GM19397 (cell line): ENCODE results near the gene FAM76A.
"Not testable (repeated sequence)": the region's sequence is repeated elsewhere in the genome, so short reads cannot be mapped to it uniquely, and the experiment has no call there.

Source experiments
- ATAC-seq: cut with Tn5 transposase; IDR thresholded peaks from one replicate; pipeline ENCODE4 v1.9.1; 2021; ENCODE audit warnings: mild to moderate bottlenecking, moderate library complexity; ENCODE audit not compliant: unreplicated experiment

FAM76A gene

GRCh38 chr1:27774654-27775053 lies 48.9 kb downstream of the FAM76A start:
- no peak for ATAC-seq

DNA sequence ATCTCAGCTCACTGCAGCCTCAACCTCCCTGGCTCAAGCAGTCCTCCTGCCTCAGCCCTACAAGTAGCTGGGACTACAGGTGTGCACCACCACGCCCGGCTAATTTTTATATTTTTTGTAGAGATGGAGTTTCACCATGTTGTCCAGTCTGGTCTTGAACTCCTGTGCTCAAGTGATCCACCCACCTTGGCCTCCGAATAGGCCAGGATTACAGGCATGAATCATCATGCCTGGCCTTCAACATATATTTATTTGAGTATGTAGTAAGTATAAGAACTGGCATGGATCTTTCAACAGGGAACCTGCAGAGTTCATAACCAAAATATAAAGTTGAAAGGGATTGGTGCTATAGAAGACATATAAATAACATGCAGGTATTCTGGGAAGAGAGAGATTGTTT lies 49.6 kb downstream of the FAM76A start:
- not testable (repeated sequence) for ATAC-seq

- ATAC-seq, result not testable (repeated sequence)
Observed at GRCh38 chr1:27776276-27776675, 50.5 kb downstream of the FAM76A start.

- ATAC-seq, result no peak
Observed at GRCh38 chr1:27778056-27778455, 52.3 kb downstream of the FAM76A start.

GRCh38 chr1:27779122-27779521 lies 53.4 kb downstream of the FAM76A start:
- ATAC-seq, result no peak

- ATAC-seq, result no peak
Observed at GRCh38 chr1:27782950-27783349, 57.2 kb downstream of the FAM76A start.

DNA sequence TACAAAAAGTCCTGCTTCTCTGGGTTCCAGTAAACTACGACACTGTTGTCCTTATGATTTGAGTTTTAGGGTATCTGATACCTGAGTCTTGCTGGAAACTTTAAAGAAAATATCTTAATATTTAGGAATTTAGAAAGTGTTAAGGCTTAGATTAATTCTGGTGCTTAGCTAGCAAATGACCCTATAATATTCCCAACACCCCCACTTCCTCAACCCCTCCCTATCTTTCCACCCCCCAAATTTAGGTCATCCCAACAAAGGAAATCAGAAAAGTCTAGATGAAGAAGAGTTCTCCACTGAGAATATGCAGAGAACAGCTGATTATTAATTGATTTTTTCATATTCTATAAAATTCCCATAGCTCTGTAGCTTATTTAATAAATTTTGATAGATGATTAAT lies 58.9 kb downstream of the FAM76A start:
- no peak for ATAC-seq

GRCh38 chr1:27785781-27786455 lies 60.2 kb downstream of the FAM76A start:
- no peak for ATAC-seq

DNA sequence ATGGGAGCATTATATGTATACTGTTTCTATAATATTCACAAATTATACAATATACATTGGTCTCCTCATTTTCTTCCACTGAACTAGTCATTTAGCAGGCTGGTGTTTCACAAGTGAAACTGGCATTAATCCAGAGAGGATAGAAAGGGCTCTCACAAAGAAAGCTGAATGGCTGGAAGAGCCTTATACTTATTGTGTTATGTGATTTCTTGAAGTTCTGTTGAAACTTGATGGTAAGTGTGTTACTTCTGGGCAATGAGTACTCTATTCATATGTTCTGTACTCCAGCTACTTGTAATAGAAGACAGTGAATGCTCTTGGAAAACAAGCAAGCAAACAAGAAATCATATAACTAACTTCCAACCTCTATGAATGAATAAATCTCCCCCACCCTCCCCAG lies 62.1 kb downstream of the FAM76A start:
- ATAC-seq, result no peak

- ATAC-seq, result no peak
Observed at GRCh38 chr1:27789540-27790041, 63.8 kb downstream of the FAM76A start.

DNA sequence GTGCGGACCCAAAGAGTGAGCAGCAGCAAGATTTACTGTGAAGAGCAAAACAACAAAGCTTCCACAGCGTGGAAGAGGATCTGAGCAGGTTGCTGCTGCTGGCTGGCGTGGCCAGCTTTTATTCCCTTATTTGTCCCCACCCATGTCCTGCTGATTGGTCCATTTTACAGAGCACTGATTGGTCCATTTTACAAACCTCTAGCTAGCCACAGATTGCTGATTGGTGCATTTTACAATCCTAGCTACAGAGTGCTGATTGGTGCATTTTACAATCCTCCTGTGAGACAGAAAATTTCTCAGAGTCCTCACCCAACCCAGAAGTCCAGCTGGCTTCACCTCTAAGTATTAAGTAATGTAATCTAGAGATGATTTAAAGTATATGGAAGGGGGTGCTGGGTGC lies 64.5 kb downstream of the FAM76A start:
- ATAC-seq, result not testable (repeated sequence)

GRCh38 chr1:27795601-27796000 lies 69.8 kb downstream of the FAM76A start:
- no peak for ATAC-seq

- ATAC-seq, result no peak
Observed at GRCh38 chr1:27804791-27805190, 79.0 kb downstream of the FAM76A start.

GRCh38 chr1:27806758-27807157 lies 81.0 kb downstream of the FAM76A start:
- no peak for ATAC-seq

GRCh38 chr1:27807385-27807784 lies 81.6 kb downstream of the FAM76A start:
- no peak for ATAC-seq

DNA sequence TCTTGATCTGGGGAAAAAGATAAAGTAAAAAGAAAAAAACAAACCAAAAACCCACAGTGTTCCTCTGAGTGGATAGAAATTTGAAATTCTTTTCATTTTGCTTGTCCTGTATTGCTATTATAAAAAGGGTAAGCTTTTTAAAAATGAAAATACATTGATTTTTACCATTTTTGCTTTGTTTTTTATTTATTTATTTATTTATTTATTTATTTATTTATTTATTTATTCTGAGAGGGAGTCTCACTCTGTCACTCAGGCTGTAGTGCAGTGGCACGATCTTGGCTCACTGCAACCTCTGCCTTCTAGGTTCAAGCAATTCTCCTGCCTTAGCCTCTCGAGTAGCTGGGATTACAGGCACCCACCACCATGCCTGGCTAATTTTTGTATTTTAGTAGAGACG lies 82.4 kb downstream of the FAM76A start:
- ATAC-seq, result not testable (repeated sequence)

- no peak for ATAC-seq
Observed at GRCh38 chr1:27809883-27810282, 84.1 kb downstream of the FAM76A start.

DNA sequence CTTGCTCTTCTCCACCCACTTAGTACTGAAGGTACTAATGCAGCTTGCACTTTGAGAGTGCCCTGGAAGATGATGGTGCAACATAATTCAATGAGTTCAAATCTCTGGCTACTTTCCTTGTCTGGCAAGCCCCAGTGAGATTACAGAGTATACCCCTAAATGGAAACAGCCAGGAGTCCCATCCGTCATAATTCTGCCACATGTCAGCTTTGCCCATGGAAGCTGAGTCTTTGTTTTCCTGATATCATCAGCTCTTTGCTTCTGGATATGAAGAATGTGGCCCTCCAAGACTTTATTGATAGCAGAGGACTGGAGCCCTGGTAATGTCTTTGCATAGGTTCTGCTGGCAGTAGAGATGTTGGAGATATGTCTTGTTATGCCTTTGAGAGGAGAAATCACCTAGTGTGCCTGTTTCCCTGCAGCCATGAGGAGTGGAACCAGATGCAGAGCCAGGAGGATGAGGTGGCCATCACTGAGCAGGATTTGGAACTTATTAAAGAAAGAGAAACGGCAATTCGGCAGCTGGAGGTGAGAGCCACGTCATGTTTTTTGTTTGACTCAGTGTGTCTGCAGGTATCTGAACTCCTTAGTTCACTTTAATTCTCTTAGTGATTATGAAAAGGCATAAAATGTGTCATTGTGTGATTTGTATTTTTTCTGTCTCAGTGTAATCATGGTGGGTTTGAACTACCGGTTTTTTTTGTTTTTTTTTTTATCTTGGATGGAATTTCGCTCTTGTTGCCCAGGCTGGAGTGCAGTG lies 86.2 kb downstream of the FAM76A start:
- no peak for ATAC-seq
